Ishikawa (cell line): ENCODE results near the gene IRF2BP1.

Experiments
- CEBPB ChIP-seq: IDR thresholded peaks from 2 replicates; pipeline ENCODE4 v1.6.1; 2012
- CREB1 ChIP-seq: IDR thresholded peaks from 2 replicates; pipeline ENCODE4 v1.6.1; 2012; ENCODE audit warnings: low read depth
- EP300 ChIP-seq: IDR thresholded peaks from 2 replicates; pipeline ENCODE4 v1.6.1; 2012; ENCODE audit warnings: borderline replicate concordance
- MAX ChIP-seq: IDR thresholded peaks from 2 replicates; pipeline ENCODE4 v1.6.1; 2012
- NFIC ChIP-seq: IDR thresholded peaks from 2 replicates; pipeline ENCODE4 v1.6.1; 2012
- RAD21 ChIP-seq: IDR thresholded peaks from 2 replicates; pipeline ENCODE4 v1.6.1; 2012; ENCODE audit warnings: low read depth
- REST ChIP-seq: IDR thresholded peaks from 2 replicates; pipeline ENCODE4 v1.6.1; 2012; ENCODE audit warnings: low read depth, mild to moderate bottlenecking
- TAF1 ChIP-seq: IDR thresholded peaks from 2 replicates; pipeline ENCODE4 v1.6.1; 2012; ENCODE audit warnings: low read depth, mild to moderate bottlenecking
- TCF12 ChIP-seq: IDR thresholded peaks from 2 replicates; pipeline ENCODE4 v1.6.1; 2012; ENCODE audit warnings: low read depth
- TEAD4 ChIP-seq: IDR thresholded peaks from 2 replicates; pipeline ENCODE4 v1.6.1; 2012
- YY1 ChIP-seq: IDR thresholded peaks from 2 replicates; pipeline ENCODE4 v1.6.1; 2012; ENCODE audit warnings: low read depth
- ZBTB7A ChIP-seq: IDR thresholded peaks from 2 replicates; pipeline ENCODE4 v1.6.1; 2012; ENCODE audit warnings: low read depth

- TF ChIP-seq ZBTB7A, result 0 out of 2 replicates have a peak, but pooled peaks have one; percentile 34
- TF ChIP-seq YY1, result no peak
- TF ChIP-seq REST, result no peak
- no peak for TF ChIP-seq TCF12
- no peak for TF ChIP-seq RAD21
- TF ChIP-seq TEAD4, result no peak
- no peak for TF ChIP-seq NFIC
- no peak for TF ChIP-seq EP300
- TF ChIP-seq TAF1, result no peak
- TF ChIP-seq CREB1, result no peak
- no peak for TF ChIP-seq MAX
- no peak for TF ChIP-seq CEBPB
Observed at GRCh38 chr19:45881909-45882528, 3.9 kb downstream of the IRF2BP1 start.
